Left cardiac atrium (tissue), 4 donors: Measurements from ENCODE around the gene PFKL. TPM values are rescaled to one million over a fixed set of nuclear protein-coding genes. Genes with fewer than 3 reads are reported as not detected.
A peak's percentile ranks its signal among the peaks of the same experiment; 100 is the strongest.
"Not testable (repeated sequence)": the region's sequence is repeated elsewhere in the genome, so short reads cannot be mapped to it uniquely, and the experiment has no call there.

Experiments
- ATAC-seq, 2 donors: fragments of 200-7000 bp; cut with Tn5 transposase; one replicate each; pipeline ENCODE4 v1.9.1; 2020; ENCODE audit warnings: mild to moderate bottlenecking in 2 of 2, moderate library complexity in 2 of 2
- DNase-seq: peaks from one replicate; pipeline ENCODE4 v3.0.0-alpha.2; 2020
- intact Hi-C, 2 donors: fragments of 100-400 bp; cut with DNase I; formaldehyde crosslinking; loops; one replicate each; pipeline versions ENCODE4 v1.14.1 to v1.15.1; 2022 to 2023
- total RNA-seq, 2 donors: library from RNA; stranded (reverse); fragmentation: NEBNext Ultra II Directional; extraction: Animal tissue kit (Norgen Biotek cat#: 25700); gene quantifications; one replicate each; pipeline ENCODE4 v1.2.1, GENCODE V29; 2021
- donor health status: DM: no; HTN: yes; CAD: no.
- donor health status: DM: no; HTN: yes; CAD: no; lungs with severe emphysema.
- donor health status: DM: yes; HTN: yes; CAD: no.
- donor health status: Dilated cardiomyopathy.

The PFKL gene
- total RNA-seq, 2 donors from 2014 or later: 58.8 to 67.2 TPM

GRCh38 chr21:44350773-44351481 is 51.1 kb downstream of the PFKL start:
- DNase-seq (no peak), ATAC-seq (no peak)
- intact Hi-C loops: no loop called here

GRCh38 chr21:44351535-44352252 is 51.8 kb downstream of the PFKL start:
- no peak for DNase-seq
- intact Hi-C loops: no loop called here
- no peak for ATAC-seq

- DNase-seq (no peak), ATAC-seq (no peak)
- intact Hi-C loops: no loop called here
Measured at GRCh38 chr21:44352253-44352860, 52.5 kb downstream of the PFKL start.

GRCh38 chr21:44353191-44353970 is 53.5 kb downstream of the PFKL start, which contains the start of gene TRPM2:
Gene TRPM2, plus strand, starts transcription at chr21:44353621. Its CDS starts 80 bp downstream, at chr21:44353701.
- intact Hi-C loops: no loop called here
- no peak for DNase-seq
- ATAC-seq: peak; percentile 70 to 76

GRCh38 chr21:44354001-44354405 is 54.1 kb downstream of the PFKL start:
- intact Hi-C loops: no loop called here
- ATAC-seq (peak; percentile 9 to 77), DNase-seq (no peak)

GRCh38 chr21:44354775-44355771 is 55.2 kb downstream of the PFKL start:
- DNase-seq (no peak), ATAC-seq (no peak)
- intact Hi-C loops: no loop called here

GRCh38 chr21:44356160-44356559 is 56.3 kb downstream of the PFKL start:
- DNase-seq (no peak), ATAC-seq (no peak)
- intact Hi-C loops: no loop called here

- DNase-seq: no peak
- no peak for ATAC-seq
- intact Hi-C loops: no loop called here
Measured at GRCh38 chr21:44356636-44357035, 56.8 kb downstream of the PFKL start.

GRCh38 chr21:44357064-44357837 is 57.4 kb downstream of the PFKL start:
- DNase-seq (no peak), ATAC-seq (no peak)
- intact Hi-C loops: no loop called here

- intact Hi-C loops: no loop called here
Measured at GRCh38 chr21:44359396-44359795, 59.5 kb downstream of the PFKL start.

GRCh38 chr21:44360159-44360558 is 60.3 kb downstream of the PFKL start:
- ATAC-seq (no peak), DNase-seq (no peak)
- intact Hi-C loops: no loop called here

More at GRCh38 chr21:44359396-44359795, 59.5 kb downstream of the PFKL start:
- DNase-seq (no peak), ATAC-seq (no peak)

GRCh38 chr21:44361903-44362302 is 62.0 kb downstream of the PFKL start:
- ATAC-seq, DNase-seq, intact Hi-C loops: not testable (repeated sequence)

- no peak for ATAC-seq
- DNase-seq: no peak
- intact Hi-C loops: no loop called here
Measured at GRCh38 chr21:44363278-44363677, 63.4 kb downstream of the PFKL start.

GRCh38 chr21:44364151-44365053 is 64.5 kb downstream of the PFKL start:
- intact Hi-C loops: no loop called here
- ATAC-seq: no peak
- DNase-seq: no peak

- intact Hi-C loops: no loop called here
- DNase-seq (no peak), ATAC-seq (no peak)
Measured at GRCh38 chr21:44365251-44365966, 65.6 kb downstream of the PFKL start.
